Body of pancreas (tissue), 4 donors: ENCODE results near the gene RASGRF1.

ENCODE experiments used
- CTCF ChIP-seq, 7 experiments: fragments of 450-650 bp in 4 of 7; fragments of 200-600 bp in 3 of 7; sonication (generic) in 3 of 7; IDR thresholded peaks; one replicate each; pipeline ENCODE4 v1.5.1; 2016 to 2019; ENCODE audit warnings: antibody characterized with exemption in 7 of 7
- POLR2A ChIP-seq, 3 donors: fragments of 450-650 bp; IDR thresholded peaks; one replicate each; pipeline ENCODE4 v1.6.1; 2016; ENCODE audit warnings: antibody characterized with exemption in 3 of 3, mild to moderate bottlenecking in 2 of 3

GRCh38 chr15:78977091-78977571 is 113.4 kb downstream of the RASGRF1 start:
- TF ChIP-seq POLR2A (IDR thresholded peaks at IDR 0.05) = no peak
- TF ChIP-seq CTCF (IDR thresholded peaks at IDR 0.05) = no peak
